MM.1S (cell line): ENCODE results near the gene CIITA.

Experiments used
- DNase-seq: peaks from one replicate; pipeline ENCODE4 v3.0.0-alpha.2; 2015
- H2AFZ ChIP-seq: fragments of 300-600 bp; sonication (generic); 2 replicates; pipeline ENCODE4 v1.6.0; 2016; ENCODE audit warnings: antibody characterized with exemption, low read length
- H3F3A ChIP-seq: fragments of 300-600 bp; sonication (generic); 2 replicates; pipeline ENCODE4 v1.6.1; 2016; ENCODE audit warnings: mild to moderate bottlenecking, antibody characterized with exemption, low read length, moderate library complexity, mixed read lengths; ENCODE audit not compliant: insufficient read depth
- H3K27ac ChIP-seq: fragments of 300-600 bp; sonication (generic); 2 replicates; pipeline ENCODE4 v1.5.1; 2016; ENCODE audit warnings: mild to moderate bottlenecking, low read length
- H3K27me3 ChIP-seq: fragments of 300-600 bp; sonication (generic); replicated peaks from 2 replicates; pipeline ENCODE4 v1.6.0; 2016; ENCODE audit warnings: low read length; ENCODE audit not compliant: insufficient read depth
- H3K36me3 ChIP-seq: fragments of 300-600 bp; sonication (generic); replicated peaks from 2 replicates; pipeline ENCODE4 v1.6.1; 2016; ENCODE audit warnings: mild to moderate bottlenecking, low read length, mixed read lengths; ENCODE audit not compliant: insufficient read depth
- H3K4me1 ChIP-seq: fragments of 300-600 bp; sonication (generic); 2 replicates; pipeline ENCODE4 v1.6.1; 2016; ENCODE audit warnings: low read length, mixed read lengths
- H3K4me2 ChIP-seq: fragments of 300-600 bp; sonication (generic); 2 replicates; pipeline ENCODE4 v1.6.0; 2016; ENCODE audit warnings: low read depth, low read length
- H3K4me3 ChIP-seq: fragments of 300-600 bp; sonication (generic); 2 replicates; pipeline ENCODE4 v1.5.1; 2016; ENCODE audit warnings: low read length, mixed read lengths
- H3K79me2 ChIP-seq: fragments of 300-600 bp; sonication (generic); 2 replicates; pipeline ENCODE4 v1.6.1; 2016; ENCODE audit warnings: mixed run types, low read length, mixed read lengths
- H3K9ac ChIP-seq: fragments of 300-600 bp; sonication (generic); 2 replicates; pipeline ENCODE4 v1.6.1; 2016; ENCODE audit warnings: low read length, mixed read lengths
- H3K9me2 ChIP-seq: fragments of 300-600 bp; sonication (generic); replicated peaks from 2 replicates; pipeline ENCODE4 v1.6.1; 2016; ENCODE audit warnings: mild to moderate bottlenecking, low read length, mixed read lengths; ENCODE audit not compliant: insufficient read depth
- H3K9me3 ChIP-seq: fragments of 300-600 bp; sonication (generic); replicated peaks from 2 replicates; pipeline ENCODE4 v1.6.1; 2016; ENCODE audit warnings: mild to moderate bottlenecking, low read length, mixed read lengths; ENCODE audit not compliant: insufficient read depth
- H4K20me1 ChIP-seq: fragments of 300-600 bp; sonication (generic); 2 replicates; pipeline ENCODE4 v1.6.1; 2016; ENCODE audit warnings: mild to moderate bottlenecking, low read length, moderate library complexity, mixed read lengths; ENCODE audit not compliant: insufficient read depth
- CTCF ChIP-seq: fragments of 300-600 bp; sonication (generic); IDR thresholded peaks from 2 replicates; pipeline ENCODE4 v1.5.1; 2016; ENCODE audit warnings: antibody characterized with exemption, low read length, mixed read lengths
- EZH2 ChIP-seq: fragments of 300-600 bp; sonication (generic); optimal IDR thresholded peaks from 2 replicates; pipeline ENCODE3; 2017; ENCODE audit warnings: low read depth, mild to moderate bottlenecking, antibody characterized with exemption, low read length, mixed read lengths
- EZH2phosphoT487 ChIP-seq: fragments of 300-600 bp; sonication (generic); IDR thresholded peaks from 2 replicates; pipeline ENCODE4 v1.6.1; 2018; ENCODE audit warnings: antibody characterized with exemption, low read length

CIITA gene

GRCh38 chr16:10892782-10893318 is 15.8 kb downstream of the CIITA start:
- Histone ChIP-seq H3K4me3 (no peak overlapping the region), H2AFZ (no peak overlapping the region), H3K27me3 (no peaks in the 10 kb centered on the region), H3K36me3 (0 out of 2 replicates have a peak, but pooled peaks cover 2% of the 10 kb centered on the region), H3K9me3 (no peaks in the 10 kb centered on the region), H3K9me2 (no peaks in the 10 kb centered on the region), H3K4me1 (no peaks in the 10 kb centered on the region), H3F3A (no peaks in the 10 kb centered on the region), H4K20me1 (peaks cover 3% of the 10 kb centered on the region; the same call in 1 of the 2 replicates), H3K79me2 (peaks cover 44% of the 10 kb centered on the region), H3K27ac (no peak overlapping the region), H3K4me2 (no peak overlapping the region), H3K9ac (no peak overlapping the region)
- TF ChIP-seq EZH2phosphoT487: no peak
- TF ChIP-seq CTCF: no peak
- no peak for TF ChIP-seq EZH2
- no peak for DNase-seq

GRCh38 chr16:10895053-10895946 is 18.3 kb downstream of the CIITA start:
- no peak overlapping the region for H3K27ac ChIP-seq
- no peak overlapping the region for H3K4me3 ChIP-seq
- H3K9me3 ChIP-seq: no peaks in the 10 kb centered on the region
- 0 out of 2 replicates have a peak, but pooled peaks cover 3% of the 10 kb centered on the region for H3K36me3 ChIP-seq
- no peaks in the 10 kb centered on the region for H3K4me1 ChIP-seq
- no peak overlapping the region for H2AFZ ChIP-seq
- no peaks in the 10 kb centered on the region for H4K20me1 ChIP-seq
- H3K9me2 ChIP-seq: no peaks in the 10 kb centered on the region
- H3K9ac ChIP-seq: no peak overlapping the region
- H3K4me2 ChIP-seq: no peak overlapping the region
- peaks cover 23% of the 10 kb centered on the region; the same call in 1 of the 2 replicates for H3K79me2 ChIP-seq
- TF ChIP-seq EZH2 (no peak), CTCF (no peak), EZH2phosphoT487 (no peak)
- H3F3A ChIP-seq: no peaks in the 10 kb centered on the region
- H3K27me3 ChIP-seq: no peaks in the 10 kb centered on the region
- DNase-seq: no peak

DNA sequence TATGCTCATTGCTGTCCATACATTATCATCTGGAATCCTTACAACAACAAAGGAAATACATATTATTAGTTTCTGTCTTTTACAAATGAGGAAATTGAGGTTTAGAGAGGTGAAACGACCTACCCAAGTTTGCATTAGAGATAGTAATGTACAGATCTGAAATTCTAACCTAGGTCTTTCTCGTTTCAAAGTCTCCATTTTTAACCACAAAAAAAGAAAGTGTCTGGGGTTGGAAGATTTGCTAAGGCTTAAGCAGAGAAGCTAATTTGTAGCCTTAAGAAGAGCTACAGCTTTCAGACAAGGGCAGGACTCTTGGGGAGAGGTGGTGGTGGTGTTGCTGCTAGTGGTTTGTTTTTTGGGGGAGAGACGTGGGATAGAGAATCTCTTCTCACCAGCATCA is 19.2 kb downstream of the CIITA start:
- no peaks in the 10 kb centered on the region for H3K4me1 ChIP-seq
- no peaks in the 10 kb centered on the region for H3K9me3 ChIP-seq
- no peaks in the 10 kb centered on the region for H4K20me1 ChIP-seq
- H3K79me2 ChIP-seq: peaks cover 16% of the 10 kb centered on the region; the same call in 1 of the 2 replicates
- no peak overlapping the region for H3K9ac ChIP-seq
- no peak for TF ChIP-seq EZH2
- no peak for TF ChIP-seq CTCF
- no peak for TF ChIP-seq EZH2phosphoT487
- no peaks in the 10 kb centered on the region for H3F3A ChIP-seq
- no peak overlapping the region for H2AFZ ChIP-seq
- no peak overlapping the region for H3K4me2 ChIP-seq
- no peak overlapping the region for H3K27ac ChIP-seq
- no peak for DNase-seq
- no peaks in the 10 kb centered on the region for H3K27me3 ChIP-seq
- H3K4me3 ChIP-seq: no peak overlapping the region
- no peaks in the 10 kb centered on the region for H3K9me2 ChIP-seq
- 0 out of 2 replicates have a peak, but pooled peaks cover 3% of the 10 kb centered on the region for H3K36me3 ChIP-seq
